ENCODE measurements around the gene ABLIM1. TPM values are rescaled to one million over a fixed set of nuclear protein-coding genes. Genes with fewer than 3 reads are reported as not detected.

ABLIM1 gene
- total and polyA plus RNA-seq, 2 of the 4 experiments (the other 2 are of a cell fraction) = 7.7 to 9.9 TPM

GRCh38 chr10:114489521-114490310 is 168.4 kb downstream of the ABLIM1 start:
- BruUV-seq (replicated peaks) = no TSS peak
- Histone ChIP-seq H4K8ac (ENCODE audit: low read depth in 2 of 2, low read length in 2 of 2) (no peak overlapping the region), H3K79me1 (ENCODE audit: low read depth in 1 of 2, low read length in 2 of 2) (no peaks in the 10 kb centered on the region), H3K9me3 (ENCODE audit: control insufficient read depth, insufficient read depth, low read length) (peaks cover 4% of the 10 kb centered on the region), H3K27ac (ENCODE audit: insufficient read depth, low read length) (no peak overlapping the region), H3K14ac (replicated peaks; ENCODE audit: low read depth, low read length) (no peak overlapping the region), H2AFZ (replicated peaks; ENCODE audit: low read length, poor library complexity) (no peak overlapping the region), H3K4me1 (ENCODE audit: control insufficient read depth, insufficient read depth, low read length) (no peaks in the 10 kb centered on the region), H3K23ac (ENCODE audit: low read depth, low read length) (no peak overlapping the region), H4K20me1 (ENCODE audit: insufficient read depth, low read length) (no peaks in the 10 kb centered on the region), H3K4me3 (ENCODE audit: insufficient read depth, low read depth, low read length) (no peak overlapping the region), H2BK20ac (ENCODE audit: low read depth, low read length) (no peak overlapping the region), H3K9me1 (ENCODE audit: insufficient read depth, low read length) (no peaks in the 10 kb centered on the region; the same call in 1 of the 2 replicates), H2AK9ac (replicated peaks; ENCODE audit: low read depth, low read length, poor library complexity) (no peak overlapping the region), H4K91ac (ENCODE audit: insufficient read depth, low read depth, low read length) (no peak overlapping the region), H3K36me3 (ENCODE audit: control insufficient read depth, insufficient read depth, low read length) (peaks cover 4% of the 10 kb centered on the region; the same call in 1 of the 2 replicates), H3K4ac (ENCODE audit: low read depth, low read length) (no peak overlapping the region), H2BK120ac (ENCODE audit: low read depth, low read length) (no peak overlapping the region), H3K9ac (ENCODE audit: low read depth, low read length) (no peak overlapping the region), H3K27me3 (ENCODE audit: control insufficient read depth, insufficient read depth, low read length) (no peaks in the 10 kb centered on the region), H2AK5ac (ENCODE audit: low read depth, low read length) (no peak overlapping the region), H3K56ac (ENCODE audit: extremely low read depth, insufficient read depth, low read length) (no peak overlapping the region), H3K4me2 (ENCODE audit: low read depth, low read length) (no peak overlapping the region), H4K5ac (ENCODE audit: low read depth, low read length) (no peak overlapping the region), H2BK15ac (ENCODE audit: low read depth, low read length) (no peak overlapping the region), H2BK5ac (ENCODE audit: low read depth, low read length, poor library complexity, severe bottlenecking) (no peak overlapping the region), H3K18ac (ENCODE audit: low read depth, low read length) (no peak overlapping the region)
- no peak for DNase-seq
- in situ Hi-C loops (cut with MboI; ENCODE audit: low sequenced_read_pairs) = no loop called here
- intact Hi-C loops (cut with micrococcal nuclease) = no loop called here
- WGBS, 2 experiments (ENCODE audit: extremely low coverage in 2 of 2, insufficient read length in 1 of 2) = 69% methylated on average over 7 of the region's 14 CpGs; no CpG with 5 or more reads in 1 of the 2 experiments
- POLR2A ChIA-PET (ENCODE audit: unreplicated experiment) = no interaction called here
- CTCF ChIA-PET = no interaction called here
- TF ChIP-seq, protein P1, sequence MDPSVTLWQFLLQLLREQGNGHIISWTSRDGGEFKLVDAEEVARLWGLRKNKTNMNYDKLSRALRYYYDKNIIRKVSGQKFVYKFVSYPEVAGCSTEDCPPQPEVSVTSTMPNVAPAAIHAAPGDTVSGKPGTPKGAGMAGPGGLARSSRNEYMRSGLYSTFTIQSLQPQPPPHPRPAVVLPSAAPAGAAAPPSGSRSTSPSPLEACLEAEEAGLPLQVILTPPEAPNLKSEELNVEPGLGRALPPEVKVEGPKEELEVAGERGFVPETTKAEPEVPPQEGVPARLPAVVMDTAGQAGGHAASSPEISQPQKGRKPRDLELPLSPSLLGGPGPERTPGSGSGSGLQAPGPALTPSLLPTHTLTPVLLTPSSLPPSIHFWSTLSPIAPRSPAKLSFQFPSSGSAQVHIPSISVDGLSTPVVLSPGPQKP (IDR thresholded peaks at IDR 0.05; ENCODE audit: borderline replicate concordance, low read depth, low read length) = no peak
- TF ChIP-seq MAFK (IDR thresholded peaks at IDR 0.05; ENCODE audit: low read depth, low read length) (no peak), CHD1 (IDR thresholded peaks at IDR 0.05; ENCODE audit: low read depth, low read length) (no peak), SMC3 (IDR thresholded peaks at IDR 0.05; ENCODE audit: low read depth, low read length) (no peak), CEBPB (IDR thresholded peaks at IDR 0.05; ENCODE audit: low read depth, low read length) (no peak), NFE2L2 (IDR thresholded peaks at IDR 0.05; ENCODE audit: low read depth, low read length) (no peak), RAD21 (IDR thresholded peaks at IDR 0.05; ENCODE audit: low read length) (no peak), RFX5 (IDR thresholded peaks at IDR 0.05; ENCODE audit: low read depth, low read length) (no peak), RCOR1 (IDR thresholded peaks at IDR 0.05; ENCODE audit: insufficient replicate concordance, low read length) (no peak), MAZ (IDR thresholded peaks at IDR 0.05; ENCODE audit: borderline replicate concordance, low read depth, low read length) (no peak), BHLHE40 (IDR thresholded peaks at IDR 0.05; ENCODE audit: low read depth, low read length) (no peak)
- TF ChIP-seq, protein P2, sequence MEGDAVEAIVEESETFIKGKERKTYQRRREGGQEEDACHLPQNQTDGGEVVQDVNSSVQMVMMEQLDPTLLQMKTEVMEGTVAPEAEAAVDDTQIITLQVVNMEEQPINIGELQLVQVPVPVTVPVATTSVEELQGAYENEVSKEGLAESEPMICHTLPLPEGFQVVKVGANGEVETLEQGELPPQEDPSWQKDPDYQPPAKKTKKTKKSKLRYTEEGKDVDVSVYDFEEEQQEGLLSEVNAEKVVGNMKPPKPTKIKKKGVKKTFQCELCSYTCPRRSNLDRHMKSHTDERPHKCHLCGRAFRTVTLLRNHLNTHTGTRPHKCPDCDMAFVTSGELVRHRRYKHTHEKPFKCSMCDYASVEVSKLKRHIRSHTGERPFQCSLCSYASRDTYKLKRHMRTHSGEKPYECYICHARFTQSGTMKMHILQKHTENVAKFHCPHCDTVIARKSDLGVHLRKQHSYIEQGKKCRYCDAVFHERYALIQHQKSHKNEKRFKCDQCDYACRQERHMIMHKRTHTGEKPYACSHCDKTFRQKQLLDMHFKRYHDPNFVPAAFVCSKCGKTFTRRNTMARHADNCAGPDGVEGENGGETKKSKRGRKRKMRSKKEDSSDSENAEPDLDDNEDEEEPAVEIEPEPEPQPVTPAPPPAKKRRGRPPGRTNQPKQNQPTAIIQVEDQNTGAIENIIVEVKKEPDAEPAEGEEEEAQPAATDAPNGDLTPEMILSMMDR (conservative IDR thresholded peaks at IDR 0.05; ENCODE audit: low read depth, low read length) = no peak
- dilution Hi-C loops (cut with HindIII; ENCODE audit: low sequenced_read_pairs, unreplicated experiment) = no loop called here
- ATAC-seq (ENCODE audit: low read depth) = no peak

Data from IMR-90 (cell line).